ENCODE data around the gene GPSM1. TPM values are rescaled to one million over a fixed set of nuclear protein-coding genes. Genes with fewer than 3 reads are reported as not detected.

GPSM1 gene
- total and polyA plus RNA-seq, 9 of the 15 experiments (the other 6 are each of a cell fraction or from before 2014, with no cell fraction given): 0.04 to 14.2 (median 3.1) TPM

DNA sequence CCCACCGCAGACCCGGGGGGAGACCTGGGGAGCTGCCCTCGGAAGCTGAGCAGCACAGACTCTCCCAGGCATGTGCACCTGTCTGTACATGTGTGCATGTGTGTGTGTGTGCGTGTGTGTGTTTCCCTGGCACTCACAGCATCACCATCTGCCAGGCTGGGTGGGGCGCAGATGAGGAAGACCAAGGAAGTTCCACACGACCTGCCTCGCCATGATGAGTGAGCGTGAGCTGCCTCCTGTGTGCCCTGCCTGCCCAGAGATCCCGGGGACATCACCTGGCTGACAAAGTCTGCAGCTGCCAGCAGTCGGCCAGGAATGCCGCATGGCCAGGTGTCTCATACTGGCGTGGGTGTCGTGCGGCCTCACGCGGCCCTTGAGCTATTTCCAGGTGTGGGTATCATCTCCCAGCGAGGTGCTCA lies 4.0 kb upstream of the GPSM1 start (continued):
- TF ChIP-seq ZNF507 (tag; conservative IDR thresholded peaks at IDR 0.05): no peak

DNA sequence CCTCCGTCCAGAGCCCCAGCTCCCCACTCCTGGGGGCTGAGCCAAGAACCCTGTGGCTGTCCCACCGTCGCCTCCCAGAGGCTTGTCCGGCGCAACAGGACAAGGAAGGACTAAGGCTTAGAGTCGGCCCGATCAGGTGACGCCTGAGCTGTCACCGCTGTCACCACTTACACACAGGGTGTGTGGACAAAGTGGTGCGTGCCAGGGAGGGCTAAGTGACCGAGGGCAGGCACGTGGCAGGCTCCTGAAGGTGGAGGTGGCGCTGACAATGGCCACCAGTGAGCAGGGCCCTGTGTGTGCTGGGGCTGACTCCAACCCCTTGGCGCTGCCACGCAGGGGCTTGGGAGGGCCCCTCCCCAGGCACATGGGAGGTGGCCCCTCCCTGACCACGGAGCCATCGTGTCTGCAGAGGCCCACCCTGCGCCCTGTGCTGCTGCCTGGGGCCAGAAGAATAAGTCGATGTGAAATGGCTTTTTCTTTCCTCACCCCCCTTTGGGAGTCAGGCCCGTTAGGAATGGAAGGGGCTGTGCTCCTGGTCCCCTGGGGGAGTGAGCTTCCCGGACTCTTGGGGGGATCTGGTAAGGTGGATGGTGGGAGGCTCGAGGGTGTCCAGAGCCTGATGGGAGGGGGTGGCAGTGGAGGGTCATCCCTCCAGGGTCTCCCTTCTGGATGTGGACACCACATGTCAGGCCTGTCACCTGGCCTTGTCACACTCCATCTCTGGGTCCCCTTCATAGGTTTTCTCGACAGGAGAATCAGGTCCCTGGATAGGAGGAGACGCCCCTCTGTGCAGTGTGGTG lies 2.6 kb upstream of the GPSM1 start:
- peak in 3 of 4 experiments; percentile 38 to 51 (median 40) for DNase-seq (ENCODE audit: extremely low read depth in 1 of 4, low spot score in 3 of 4)
- peak; percentile 71 for ATAC-seq
- peak overlapping the region in 1 of 2 experiments; percentile 86; a peak in 2 of 4 replicates for H3K9ac ChIP-seq (ENCODE audit: insufficient read depth in 1 of 2, low read depth in 2 of 2, low read length in 2 of 2)
- intact Hi-C loops (cut with micrococcal nuclease) (no loop called here), in situ Hi-C loops (cut with MboI) (loop anchor here (25.0 kb wide), 1 partner anchor 313 kb away; no protein-coding TSS in a partner anchor)
- no peak overlapping the region for H3K4me3 ChIP-seq
- peaks cover 15% of the 10 kb centered on the region for H3K79me2 ChIP-seq (ENCODE audit: control insufficient read depth, insufficient read depth, low read length)
- POLR2A ChIA-PET: interaction anchor here (0.6 to 1.9 kb wide), 5 partner anchors 11 to 645 kb away, joined by 3 to 6 read pairs (median 3); no protein-coding TSS in a partner anchor
- H2AFZ ChIP-seq (ENCODE audit: low read depth, low read length): peak overlapping the region; percentile 24; the same call in 1 of the 2 replicates
- no peak for FAIRE-seq
- H3K9me1 ChIP-seq (ENCODE audit: control insufficient read depth, insufficient read depth, low read length): no peaks in the 10 kb centered on the region
- H3K9me3 ChIP-seq (replicated peaks; ENCODE audit: control insufficient read depth, insufficient read depth, low read depth, low read length): no peaks in the 10 kb centered on the region
- no TSS peak for BruUV-seq (replicated peaks)
- H3K27me3 ChIP-seq (ENCODE audit: control insufficient read depth in 2 of 2, insufficient read depth in 2 of 2, low read length in 2 of 2): peaks cover 19 to 35% of the 10 kb centered on the region in 2 experiments; a peak in 4 of 5 replicates
- no peaks in the 10 kb centered on the region; the same call in none of the 2 replicates for H4K20me1 ChIP-seq (replicated peaks; ENCODE audit: control insufficient read depth, insufficient read depth, low read length)
- CTCF ChIA-PET (ENCODE audit: low intra/inter-chr PET ratio): no interaction called here
- no peak overlapping the region for H3K4me2 ChIP-seq (ENCODE audit: insufficient read depth, low read length)
- 20% methylated on average over 24 of the region's 24 CpGs for WGBS (ENCODE audit: insufficient coverage, low coverage, missing lambda C conversion rate)
- no peak overlapping the region for H3K27ac ChIP-seq (ENCODE audit: extremely low read depth, low read depth, low read length)
- no peaks in the 10 kb centered on the region for H3K36me3 ChIP-seq (ENCODE audit: control insufficient read depth, insufficient read depth, low read length)
- peaks cover 4 to 72% of the 10 kb centered on the region in 2 experiments for H3K4me1 ChIP-seq (replicated peaks in 1 of 2; ENCODE audit: control insufficient read depth in 2 of 2, insufficient read depth in 2 of 2, low read length in 2 of 2)
- TF ChIP-seq KLF16 (IDR thresholded peaks at IDR 0.05) (no peak), HDAC1 (IDR thresholded peaks at IDR 0.05) (0 out of 4 replicates have a peak, but pooled peaks of 1 of the 2 experiments have one; percentile 36), XRCC5 (IDR thresholded peaks at IDR 0.05; ENCODE audit: low read depth, low read length) (no peak), ZNF695 (CRISPR knock-in tag; IDR thresholded peaks at IDR 0.05) (no peak), NONO (IDR thresholded peaks at IDR 0.05; ENCODE audit: low read depth in 2 of 2, low read length in 1 of 2) (peak in 1 of 2 experiments; percentile 74; a peak in 1 of 4 replicates), STAG1 (CRISPR knock-in tag; IDR thresholded peaks at IDR 0.05; ENCODE audit: borderline replicate concordance) (no peak), ILF3 (IDR thresholded peaks at IDR 0.05; ENCODE audit: borderline replicate concordance) (no peak), BRD4 (IDR thresholded peaks at IDR 0.05) (no peak), CREM (IDR thresholded peaks at IDR 0.05; ENCODE audit: low read depth) (0 out of 2 replicates have a peak, but pooled peaks have one; percentile 14)
- TF ChIP-seq, protein P1, sequence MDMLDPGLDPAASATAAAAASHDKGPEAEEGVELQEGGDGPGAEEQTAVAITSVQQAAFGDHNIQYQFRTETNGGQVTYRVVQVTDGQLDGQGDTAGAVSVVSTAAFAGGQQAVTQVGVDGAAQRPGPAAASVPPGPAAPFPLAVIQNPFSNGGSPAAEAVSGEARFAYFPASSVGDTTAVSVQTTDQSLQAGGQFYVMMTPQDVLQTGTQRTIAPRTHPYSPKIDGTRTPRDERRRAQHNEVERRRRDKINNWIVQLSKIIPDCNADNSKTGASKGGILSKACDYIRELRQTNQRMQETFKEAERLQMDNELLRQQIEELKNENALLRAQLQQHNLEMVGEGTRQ (CRISPR knock-in tag; IDR thresholded peaks at IDR 0.05): peak; percentile 55
- TF ChIP-seq, protein P2, sequence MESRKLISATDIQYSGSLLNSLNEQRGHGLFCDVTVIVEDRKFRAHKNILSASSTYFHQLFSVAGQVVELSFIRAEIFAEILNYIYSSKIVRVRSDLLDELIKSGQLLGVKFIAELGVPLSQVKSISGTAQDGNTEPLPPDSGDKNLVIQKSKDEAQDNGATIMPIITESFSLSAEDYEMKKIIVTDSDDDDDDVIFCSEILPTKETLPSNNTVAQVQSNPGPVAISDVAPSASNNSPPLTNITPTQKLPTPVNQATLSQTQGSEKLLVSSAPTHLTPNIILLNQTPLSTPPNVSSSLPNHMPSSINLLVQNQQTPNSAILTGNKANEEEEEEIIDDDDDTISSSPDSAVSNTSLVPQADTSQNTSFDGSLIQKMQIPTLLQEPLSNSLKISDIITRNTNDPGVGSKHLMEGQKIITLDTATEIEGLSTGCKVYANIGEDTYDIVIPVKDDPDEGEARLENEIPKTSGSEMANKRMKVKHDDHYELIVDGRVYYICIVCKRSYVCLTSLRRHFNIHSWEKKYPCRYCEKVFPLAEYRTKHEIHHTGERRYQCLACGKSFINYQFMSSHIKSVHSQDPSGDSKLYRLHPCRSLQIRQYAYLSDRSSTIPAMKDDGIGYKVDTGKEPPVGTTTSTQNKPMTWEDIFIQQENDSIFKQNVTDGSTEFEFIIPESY (CRISPR knock-in tag; IDR thresholded peaks at IDR 0.05): no peak
- TF ChIP-seq, protein P3, sequence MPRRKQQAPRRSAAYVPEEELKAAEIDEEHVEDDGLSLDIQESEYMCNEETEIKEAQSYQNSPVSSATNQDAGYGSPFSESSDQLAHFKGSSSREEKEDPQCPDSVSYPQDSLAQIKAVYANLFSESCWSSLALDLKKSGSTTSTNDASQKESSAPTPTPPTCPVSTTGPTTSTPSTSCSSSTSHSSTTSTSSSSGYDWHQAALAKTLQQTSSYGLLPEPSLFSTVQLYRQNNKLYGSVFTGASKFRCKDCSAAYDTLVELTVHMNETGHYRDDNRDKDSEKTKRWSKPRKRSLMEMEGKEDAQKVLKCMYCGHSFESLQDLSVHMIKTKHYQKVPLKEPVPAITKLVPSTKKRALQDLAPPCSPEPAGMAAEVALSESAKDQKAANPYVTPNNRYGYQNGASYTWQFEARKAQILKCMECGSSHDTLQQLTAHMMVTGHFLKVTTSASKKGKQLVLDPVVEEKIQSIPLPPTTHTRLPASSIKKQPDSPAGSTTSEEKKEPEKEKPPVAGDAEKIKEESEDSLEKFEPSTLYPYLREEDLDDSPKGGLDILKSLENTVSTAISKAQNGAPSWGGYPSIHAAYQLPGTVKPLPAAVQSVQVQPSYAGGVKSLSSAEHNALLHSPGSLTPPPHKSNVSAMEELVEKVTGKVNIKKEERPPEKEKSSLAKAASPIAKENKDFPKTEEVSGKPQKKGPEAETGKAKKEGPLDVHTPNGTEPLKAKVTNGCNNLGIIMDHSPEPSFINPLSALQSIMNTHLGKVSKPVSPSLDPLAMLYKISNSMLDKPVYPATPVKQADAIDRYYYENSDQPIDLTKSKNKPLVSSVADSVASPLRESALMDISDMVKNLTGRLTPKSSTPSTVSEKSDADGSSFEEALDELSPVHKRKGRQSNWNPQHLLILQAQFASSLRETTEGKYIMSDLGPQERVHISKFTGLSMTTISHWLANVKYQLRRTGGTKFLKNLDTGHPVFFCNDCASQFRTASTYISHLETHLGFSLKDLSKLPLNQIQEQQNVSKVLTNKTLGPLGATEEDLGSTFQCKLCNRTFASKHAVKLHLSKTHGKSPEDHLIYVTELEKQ (CRISPR knock-in tag; IDR thresholded peaks at IDR 0.05): no peak

Data from K562 (cell line).